AML-193 (cell line): ENCODE data around the gene GPRASP2.

ENCODE experiments used
- DNase-seq, 2 experiments: peaks; one replicate each; lab custom pipeline; 2025; lab: John Stamatoyannopoulos, UW

The GPRASP2 gene

GRCh38 chrX:102745513-102745856 is 33.2 kb downstream of the GPRASP2 start:
- DNase-seq = no peak

- no peak for DNase-seq
Observed at GRCh38 chrX:102745857-102746584, 33.8 kb downstream of the GPRASP2 start.

GRCh38 chrX:102765217-102765616 is 53.0 kb downstream of the GPRASP2 start:
- DNase-seq = no peak

GRCh38 chrX:102765809-102766208 is 53.6 kb downstream of the GPRASP2 start:
- no peak for DNase-seq

- DNase-seq = no peak
Observed at GRCh38 chrX:102767287-102767686, 55.0 kb downstream of the GPRASP2 start.
